GM12878 (cell line): ENCODE measurements around the gene ANKRD44.

ENCODE experiments used
- JUNB ChIP-seq: IDR thresholded peaks from 2 replicates; pipeline ENCODE4 v1.6.1; 2016; ENCODE audit warnings: antibody characterized with exemption, mild to moderate bottlenecking
- POLR2AphosphoS2 ChIP-seq: IDR thresholded peaks from 2 replicates; pipeline ENCODE4 v1.6.1; 2011; ENCODE audit warnings: low read depth, mild to moderate bottlenecking, low read length, improper control_type of control experiment, moderate library complexity
- YBX1 ChIP-seq: fragments of 450-650 bp; IDR thresholded peaks from 2 replicates; pipeline ENCODE4 v1.6.1; 2016; ENCODE audit warnings: antibody characterized with exemption
- TF ChIP-seq, protein P1 (sequence below), 3 experiments: IDR thresholded peaks in 2 of 3; conservative IDR thresholded peaks in 1 of 3; 2 replicates each; pipeline ENCODE4 v1.5.1; 2011; ENCODE audit warnings: low read depth in 3 of 3, low read length in 3 of 3, mild to moderate bottlenecking in 3 of 3, control low read depth in 2 of 3, moderate library complexity in 2 of 3, inconsistent platforms in 1 of 3, mixed read lengths in 1 of 3; ENCODE audit not compliant: control insufficient read depth in 2 of 3, insufficient read depth in 1 of 3; ENCODE audit errors: extremely low read depth in 1 of 3

DNA sequence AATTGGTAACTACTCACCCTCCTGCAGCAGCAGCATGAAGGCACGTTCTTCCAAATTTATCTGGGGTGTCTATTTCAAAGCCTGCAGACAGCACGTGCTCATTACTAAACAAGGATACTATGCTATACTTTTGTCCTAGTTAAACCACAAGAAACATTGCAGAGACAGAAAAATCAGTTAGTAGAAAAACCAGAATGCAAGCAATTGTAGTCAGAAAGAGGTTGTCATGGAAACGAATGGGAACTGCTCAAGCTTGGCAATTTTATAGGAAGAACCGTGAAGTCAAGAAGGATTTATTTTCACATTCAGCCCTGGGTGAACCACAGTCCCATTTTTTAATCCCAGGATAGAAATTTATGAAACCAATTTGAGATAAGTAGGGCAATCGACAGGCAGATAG is 221.9 kb downstream of the ANKRD44 start:
- no peak for TF ChIP-seq JUNB
- TF ChIP-seq, protein P1, sequence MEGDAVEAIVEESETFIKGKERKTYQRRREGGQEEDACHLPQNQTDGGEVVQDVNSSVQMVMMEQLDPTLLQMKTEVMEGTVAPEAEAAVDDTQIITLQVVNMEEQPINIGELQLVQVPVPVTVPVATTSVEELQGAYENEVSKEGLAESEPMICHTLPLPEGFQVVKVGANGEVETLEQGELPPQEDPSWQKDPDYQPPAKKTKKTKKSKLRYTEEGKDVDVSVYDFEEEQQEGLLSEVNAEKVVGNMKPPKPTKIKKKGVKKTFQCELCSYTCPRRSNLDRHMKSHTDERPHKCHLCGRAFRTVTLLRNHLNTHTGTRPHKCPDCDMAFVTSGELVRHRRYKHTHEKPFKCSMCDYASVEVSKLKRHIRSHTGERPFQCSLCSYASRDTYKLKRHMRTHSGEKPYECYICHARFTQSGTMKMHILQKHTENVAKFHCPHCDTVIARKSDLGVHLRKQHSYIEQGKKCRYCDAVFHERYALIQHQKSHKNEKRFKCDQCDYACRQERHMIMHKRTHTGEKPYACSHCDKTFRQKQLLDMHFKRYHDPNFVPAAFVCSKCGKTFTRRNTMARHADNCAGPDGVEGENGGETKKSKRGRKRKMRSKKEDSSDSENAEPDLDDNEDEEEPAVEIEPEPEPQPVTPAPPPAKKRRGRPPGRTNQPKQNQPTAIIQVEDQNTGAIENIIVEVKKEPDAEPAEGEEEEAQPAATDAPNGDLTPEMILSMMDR (IDR thresholded peaks at IDR 0.05 in 2 of 3, conservative IDR thresholded peaks at IDR 0.05 in 1 of 3; ENCODE audit: control insufficient read depth in 2 of 3, extremely low read depth in 1 of 3, insufficient read depth in 1 of 3, low read depth in 3 of 3, low read length in 3 of 3): no peak
- TF ChIP-seq YBX1: no peak
- TF ChIP-seq POLR2AphosphoS2: no peak
